NCI-H1694 (cell line): ENCODE data around the gene KCND3.
A peak's percentile ranks its signal among the peaks of the same experiment; 100 is the strongest.
"Not testable (repeated sequence)": the region's sequence is repeated elsewhere in the genome, so short reads cannot be mapped to it uniquely, and the experiment has no call there.

Experiments used
- DNase-seq: peaks from one replicate; lab custom pipeline; 2025; lab: John Stamatoyannopoulos, UW

Gene KCND3

GRCh38 chr1:111814305-111814628, 175.2 kb downstream of the KCND3 start:
- DNase-seq = no peak

- peak; percentile 39 for DNase-seq
Observed at GRCh38 chr1:111813440-111814304, 175.8 kb downstream of the KCND3 start.

DNA sequence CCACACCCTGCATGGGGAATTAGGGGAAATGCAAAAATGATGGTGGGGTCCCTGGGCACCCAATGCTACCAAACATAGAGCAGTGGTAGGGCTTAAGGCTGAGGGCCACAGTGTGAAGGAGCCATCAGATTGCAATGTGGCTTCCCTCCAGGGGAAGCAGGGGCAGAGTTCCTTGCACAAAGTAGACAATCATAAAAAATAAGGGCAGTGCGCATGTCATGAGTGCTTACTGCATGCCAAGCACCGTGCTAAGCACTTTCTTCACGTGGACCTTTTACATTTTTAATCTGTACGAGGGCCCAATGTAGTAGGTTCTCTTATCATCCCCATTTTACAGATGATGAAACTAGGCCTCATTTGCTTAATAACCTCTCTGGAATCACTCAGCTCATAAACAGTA, 177.2 kb downstream of the KCND3 start:
- no peak for DNase-seq

- no peak for DNase-seq
Observed at GRCh38 chr1:111811891-111812290, 177.6 kb downstream of the KCND3 start.

GRCh38 chr1:111805251-111805650, 184.2 kb downstream of the KCND3 start:
- no peak for DNase-seq

- DNase-seq = peak; percentile 72
Observed at GRCh38 chr1:111804776-111805175, 184.7 kb downstream of the KCND3 start.

DNA sequence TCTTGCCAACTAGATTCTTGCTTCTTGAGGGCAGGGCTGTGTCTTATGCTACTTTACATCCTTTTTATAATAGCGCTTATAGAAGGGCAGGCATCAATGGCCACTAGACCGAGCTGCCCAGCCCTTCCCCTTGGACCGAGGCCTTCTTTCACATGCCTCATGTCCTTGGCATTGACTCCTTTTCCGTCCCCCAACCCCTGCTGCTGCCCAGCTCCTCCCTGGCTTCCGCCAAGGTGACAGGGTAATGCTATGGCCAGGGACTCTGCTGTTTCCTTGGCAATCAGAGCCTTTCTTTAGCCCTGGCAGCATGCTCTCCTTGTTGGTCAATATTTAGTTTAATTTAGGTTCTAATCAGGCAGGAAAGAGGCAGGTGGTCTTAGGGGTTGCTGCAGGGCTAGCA, 185.5 kb downstream of the KCND3 start:
- DNase-seq = no peak

DNA sequence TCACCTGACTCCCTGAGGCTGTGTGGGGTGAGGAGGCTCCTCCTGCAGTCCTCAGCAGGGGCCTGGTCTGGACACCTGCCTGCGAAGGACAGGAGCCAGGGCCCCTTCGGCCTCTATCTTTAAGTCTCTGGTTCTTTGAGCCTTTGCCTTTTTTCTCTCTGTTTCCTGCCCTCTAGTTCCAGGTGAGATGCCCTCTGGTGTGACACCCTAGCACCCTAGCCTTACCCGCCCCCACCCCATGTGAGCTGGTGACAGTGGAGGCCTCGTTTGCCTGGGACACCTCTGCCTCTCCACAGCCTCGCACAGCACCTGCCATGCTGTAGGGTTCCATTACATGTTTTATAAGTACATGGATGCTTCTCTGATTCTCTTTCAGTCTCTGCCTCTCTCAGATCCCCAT, 186.5 kb downstream of the KCND3 start:
- DNase-seq = no peak

DNA sequence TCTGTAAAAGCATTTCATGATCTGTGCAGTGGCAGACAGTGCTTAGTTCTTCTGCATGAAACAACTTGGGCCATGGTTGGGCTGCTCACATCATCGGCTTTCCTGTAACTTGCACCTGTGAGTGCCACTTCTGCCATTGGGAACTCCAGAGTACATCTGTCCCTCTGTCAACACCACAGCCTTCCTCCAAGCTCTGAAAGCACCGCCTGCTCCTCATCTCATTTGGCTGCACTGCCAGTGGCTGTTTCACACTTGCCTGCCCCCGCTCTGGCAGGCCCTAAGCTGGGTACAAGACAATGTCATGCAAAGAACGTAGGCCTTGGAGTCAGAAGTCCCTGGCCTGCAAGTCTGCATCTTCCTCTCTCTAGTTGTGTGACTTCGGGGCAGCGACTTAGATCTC, 187.4 kb downstream of the KCND3 start:
- no peak for DNase-seq

- DNase-seq = no peak
Observed at GRCh38 chr1:111801071-111801850, 188.2 kb downstream of the KCND3 start.

GRCh38 chr1:111799722-111800121, 189.7 kb downstream of the KCND3 start:
- not testable (repeated sequence) for DNase-seq

- DNase-seq = no peak
Observed at GRCh38 chr1:111798580-111798979, 190.9 kb downstream of the KCND3 start.

DNA sequence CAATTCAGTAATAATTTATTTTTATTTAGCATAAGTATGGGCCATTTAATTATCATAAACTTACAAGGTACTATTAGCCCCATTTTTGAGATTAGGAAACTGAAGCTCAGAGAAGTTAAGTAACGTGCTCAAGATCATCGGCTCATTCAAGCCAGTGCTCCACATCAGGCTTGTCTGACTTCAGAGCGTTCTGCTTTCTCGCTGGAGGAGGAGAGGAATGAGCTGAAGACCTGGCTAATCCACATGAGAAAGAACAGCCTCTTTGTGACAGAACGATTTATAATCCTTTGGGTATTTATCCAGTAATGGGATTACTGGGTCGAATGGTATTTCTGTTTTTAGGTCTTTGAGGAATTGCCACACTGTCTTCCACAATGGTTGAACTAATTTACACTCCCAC, 194.1 kb downstream of the KCND3 start:
- no peak for DNase-seq

DNA sequence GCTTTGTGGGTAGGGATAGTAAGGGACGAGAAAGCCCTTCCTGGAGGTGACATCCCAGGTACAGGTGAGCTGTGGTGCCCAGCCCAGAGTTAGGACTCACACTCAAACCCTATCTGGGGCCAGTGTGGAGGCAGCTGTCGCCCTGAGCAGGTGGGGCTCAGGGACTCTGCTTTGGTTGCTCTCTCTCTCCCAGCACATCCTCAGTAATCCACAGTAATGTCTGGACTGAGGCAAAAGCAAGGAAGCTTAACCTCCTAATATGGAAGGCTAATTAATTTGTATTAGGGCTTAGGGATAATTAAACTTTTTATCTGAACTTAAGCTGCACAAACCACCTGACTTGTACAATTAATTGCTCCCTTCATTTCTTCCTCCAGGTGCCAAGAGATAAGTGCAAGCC, 195.5 kb downstream of the KCND3 start:
- no peak for DNase-seq

DNA sequence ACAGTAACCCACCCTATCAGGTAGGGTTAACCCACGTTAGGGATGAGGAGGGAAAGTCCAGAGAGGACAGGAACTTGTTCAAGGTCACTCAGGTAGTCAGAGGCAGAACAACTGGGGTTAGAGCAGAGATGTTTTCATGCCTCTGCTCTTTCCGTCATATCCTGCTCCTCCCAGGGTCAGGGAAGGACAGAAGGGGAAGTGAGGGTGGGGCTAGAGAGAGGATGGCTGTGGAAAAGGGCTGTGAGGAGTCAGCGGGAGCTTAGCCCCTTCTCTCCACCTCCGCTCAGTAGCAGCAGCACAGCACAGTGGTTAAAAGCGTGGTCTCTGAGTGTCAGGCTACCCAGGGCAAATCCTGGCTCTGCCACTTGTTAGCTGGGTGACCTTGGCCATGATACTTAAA, 197.2 kb downstream of the KCND3 start:
- DNase-seq = no peak

GRCh38 chr1:111791776-111792175, 197.7 kb downstream of the KCND3 start:
- DNase-seq = no peak

DNA sequence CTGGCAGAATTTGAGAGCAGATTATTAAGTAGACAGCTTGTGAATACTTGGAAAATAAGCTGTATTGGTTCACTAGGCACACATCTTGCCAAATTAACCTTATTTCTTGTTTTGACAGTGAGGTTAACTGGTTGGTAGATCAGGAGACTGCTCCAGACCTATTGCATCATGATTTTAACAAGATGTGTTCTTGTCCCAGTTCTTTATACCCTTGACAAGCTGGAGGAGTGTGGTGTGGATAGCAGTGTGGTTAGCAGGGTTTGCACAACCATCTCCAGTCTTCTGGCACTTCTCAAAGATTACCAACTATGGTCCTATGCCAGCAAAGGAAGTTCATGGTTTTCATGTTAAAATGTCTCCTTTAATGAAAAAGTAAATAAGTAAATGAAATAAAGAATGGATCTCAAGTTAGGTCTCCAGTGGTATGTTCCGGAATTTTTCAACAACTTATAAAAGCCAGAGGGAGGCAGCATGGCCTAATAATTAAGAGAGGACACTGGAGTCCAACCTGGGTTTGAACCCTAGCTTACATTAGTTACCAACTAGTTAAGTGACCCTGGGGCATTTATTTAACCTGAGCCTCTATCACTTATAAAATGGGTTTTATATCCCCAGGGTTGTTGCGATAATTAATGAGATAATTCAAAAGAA, 199.7 kb downstream of the KCND3 start:
- DNase-seq = no peak

- no peak for DNase-seq
Observed at GRCh38 chr1:111789142-111789541, 200.3 kb downstream of the KCND3 start.

- no peak for DNase-seq
Observed at GRCh38 chr1:111786669-111787207, 202.7 kb downstream of the KCND3 start.

GRCh38 chr1:111784273-111784901, 205.1 kb downstream of the KCND3 start:
- DNase-seq = no peak

DNA sequence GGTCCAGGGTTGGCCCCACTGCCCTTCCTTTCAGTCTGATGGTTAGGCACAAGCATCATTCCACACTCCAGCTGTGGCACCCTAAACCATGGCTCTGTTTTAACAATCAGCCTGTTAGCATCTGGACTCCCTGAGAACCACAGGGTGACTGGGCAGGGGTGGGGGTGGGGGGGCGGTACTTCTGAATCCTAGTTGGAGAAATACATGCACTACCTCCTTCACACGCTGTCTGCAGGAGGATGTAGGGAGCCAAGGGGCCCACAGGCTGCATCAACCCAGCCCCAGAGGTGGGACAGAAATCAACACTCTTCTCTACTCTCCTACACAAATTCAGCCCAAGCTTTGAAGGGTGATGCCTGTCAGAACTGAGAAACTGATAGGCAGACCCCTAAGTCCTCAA, 209.9 kb downstream of the KCND3 start:
- no peak for DNase-seq

DNA sequence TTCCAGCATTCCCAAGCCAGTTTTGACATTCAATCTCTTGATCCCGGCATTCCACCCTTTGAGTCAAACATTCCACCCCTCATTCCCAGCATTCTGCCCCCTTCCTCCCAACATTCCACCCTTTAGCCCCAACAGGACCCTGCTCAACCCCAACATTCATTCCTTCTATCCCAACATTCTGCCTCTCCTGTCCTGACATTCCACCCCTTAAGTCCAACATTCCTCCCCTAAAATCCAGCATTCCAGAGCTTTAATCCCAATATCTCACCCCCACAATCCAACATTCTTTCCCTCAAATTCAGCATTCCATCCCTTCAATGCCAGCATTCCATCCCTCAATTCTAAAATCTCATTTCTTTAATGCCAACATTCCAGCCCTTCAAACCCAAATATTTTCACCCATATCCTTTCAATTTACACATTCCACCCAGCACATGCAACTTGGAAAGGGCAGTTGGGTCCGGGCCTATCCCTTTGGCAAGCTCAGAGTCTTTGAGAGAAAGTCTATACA, 210.9 kb downstream of the KCND3 start:
- DNase-seq = no peak
